Ureter (tissue), 1 donor: ENCODE measurements around the gene PFDN6. TPM values are rescaled to one million over a fixed set of nuclear protein-coding genes. Genes with fewer than 3 reads are reported as not detected.

Source experiments
- DNase-seq: peaks from one replicate; pipeline ENCODE4 v3.0.0-alpha.2; 2020; ENCODE audit warnings: low spot score
- total RNA-seq: library from RNA; stranded (reverse); gene quantifications from one replicate; pipeline ENCODE4 v1.2.4, GENCODE V29; 2023
- donor health status: DM: yes; HTN: yes; CAD: no.

PFDN6 gene
- total RNA-seq, 1 donor from 2014 or later: 49.9 TPM

GRCh38 chr6:33295621-33296369 lies 6.4 kb downstream of the PFDN6 start:
- no peak for DNase-seq

DNA sequence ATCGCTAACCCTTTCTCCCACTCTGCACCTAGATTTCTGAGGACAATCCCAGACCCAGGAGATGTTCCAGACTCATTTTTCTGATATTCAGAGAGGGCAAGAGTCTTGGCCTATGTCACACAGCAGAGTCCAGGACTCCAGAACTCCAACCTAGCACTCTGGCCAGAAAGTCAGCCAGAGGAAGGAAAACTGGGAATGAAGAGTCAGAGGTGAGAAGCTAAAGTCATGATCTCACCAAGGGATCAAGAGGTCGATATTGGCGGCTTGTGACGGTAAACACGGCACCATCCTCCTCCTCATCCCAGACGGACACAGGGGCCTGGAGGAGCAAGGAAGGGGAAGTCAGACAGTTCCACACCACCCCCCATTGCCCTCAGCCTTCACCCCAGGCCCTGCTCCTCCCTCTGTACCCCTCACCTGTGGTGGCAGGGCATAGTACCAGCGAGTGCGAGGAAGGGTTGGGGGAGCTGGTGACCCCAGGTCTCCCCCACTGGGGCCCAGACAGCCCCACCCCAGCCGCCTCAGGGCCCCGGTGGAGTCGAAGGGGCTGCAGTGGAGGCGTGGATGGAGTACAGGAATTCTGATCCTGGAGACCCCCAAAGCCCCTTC lies 7.5 kb downstream of the PFDN6 start:
- DNase-seq: no peak

DNA sequence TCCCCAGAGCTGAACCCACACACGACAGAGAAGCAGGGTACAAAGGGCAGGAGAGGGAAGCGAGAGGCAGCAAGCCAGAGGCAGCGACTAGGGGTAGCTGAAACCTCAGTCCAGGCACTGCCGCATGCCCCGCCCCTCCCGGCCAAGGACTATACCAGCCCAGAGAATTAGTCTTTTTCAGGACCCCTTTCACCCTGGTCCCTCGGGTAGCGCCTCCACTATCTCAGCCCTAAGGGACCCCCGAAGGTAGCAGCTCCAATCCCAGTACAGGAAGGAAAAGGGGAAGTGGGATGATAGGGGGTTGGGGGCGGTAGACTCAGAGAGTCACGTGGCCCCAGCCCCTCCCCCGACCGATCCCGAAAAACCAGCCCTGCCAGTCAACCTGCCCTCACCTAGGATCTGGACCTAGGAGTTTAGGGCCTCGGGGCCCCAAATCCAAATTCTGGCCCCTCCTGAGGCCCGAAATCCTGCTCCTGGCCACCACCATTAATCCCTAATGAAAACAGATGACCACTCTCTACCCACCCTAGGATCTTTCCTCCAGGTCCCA lies 8.1 kb downstream of the PFDN6 start:
- peak; percentile 87 for DNase-seq

DNA sequence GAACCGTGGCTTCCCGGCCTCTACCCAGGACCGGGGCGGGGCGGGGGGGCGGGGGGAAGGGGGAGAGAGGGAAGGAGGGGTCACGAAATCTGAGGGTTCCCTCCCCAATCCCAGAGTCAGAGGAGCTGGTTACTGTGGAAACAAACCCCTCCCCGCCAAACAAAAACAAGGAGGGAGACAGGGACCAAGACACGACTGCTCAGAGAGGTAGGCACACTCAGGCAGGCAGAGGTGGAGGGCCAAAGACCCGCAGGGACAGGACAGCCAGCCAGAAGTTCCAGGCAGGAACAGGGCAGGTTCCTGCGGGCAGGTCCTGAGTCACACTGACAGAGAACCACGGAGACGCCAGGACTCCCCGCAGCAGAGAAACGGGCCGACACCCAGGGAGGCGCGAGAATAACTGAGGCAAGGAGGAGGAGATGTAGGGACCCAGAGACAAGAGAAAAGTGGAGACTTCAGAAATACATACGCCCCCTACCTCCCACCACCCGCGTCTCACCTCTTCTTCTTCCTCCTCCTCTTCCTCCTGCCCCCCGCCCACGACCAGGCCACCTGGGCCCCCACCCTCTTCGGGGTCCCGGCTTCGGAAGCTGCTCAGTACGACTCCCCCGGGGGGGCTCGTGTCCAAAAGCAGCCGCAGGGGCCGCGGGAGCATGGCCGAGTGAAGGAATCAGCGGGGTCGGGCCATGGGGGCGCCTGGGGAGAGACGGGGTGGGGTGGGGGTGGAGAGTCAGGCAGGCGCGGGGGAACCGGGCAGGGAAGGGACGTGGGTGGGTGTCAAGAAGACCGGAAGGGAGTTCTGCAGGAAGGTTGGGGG lies 8.8 kb downstream of the PFDN6 start:
- DNase-seq: peak; percentile 83

GRCh38 chr6:33298773-33299236 lies 9.4 kb downstream of the PFDN6 start, which contains the start of gene RGL2:
Gene RGL2, minus strand, starts transcription at chr6:33298942. Its CDS starts 332 bp downstream, at chr6:33298610.
- DNase-seq: peak; percentile 89

GRCh38 chr6:33299237-33299944 lies 10.0 kb downstream of the PFDN6 start:
- DNase-seq: peak; percentile 95

DNA sequence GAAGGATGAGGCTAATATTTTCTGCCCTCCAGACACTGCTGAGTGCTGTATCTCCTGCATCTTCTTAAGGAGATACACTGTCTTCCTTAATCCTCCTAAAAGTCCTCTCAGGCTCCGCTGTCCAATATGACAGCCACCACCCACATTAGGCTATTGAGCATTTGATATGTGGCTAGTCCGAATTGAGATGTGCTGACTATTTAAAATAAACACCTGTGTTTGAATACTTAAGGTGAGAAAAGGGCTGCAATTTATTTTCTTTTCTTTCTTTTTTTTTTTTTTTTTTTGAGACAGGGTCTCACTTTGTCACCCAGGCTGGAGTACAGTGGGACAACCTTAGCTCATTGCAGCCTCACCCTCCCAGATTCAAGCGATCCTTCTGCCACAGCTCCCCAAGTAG lies 12.5 kb downstream of the PFDN6 start:
- DNase-seq: no peak

DNA sequence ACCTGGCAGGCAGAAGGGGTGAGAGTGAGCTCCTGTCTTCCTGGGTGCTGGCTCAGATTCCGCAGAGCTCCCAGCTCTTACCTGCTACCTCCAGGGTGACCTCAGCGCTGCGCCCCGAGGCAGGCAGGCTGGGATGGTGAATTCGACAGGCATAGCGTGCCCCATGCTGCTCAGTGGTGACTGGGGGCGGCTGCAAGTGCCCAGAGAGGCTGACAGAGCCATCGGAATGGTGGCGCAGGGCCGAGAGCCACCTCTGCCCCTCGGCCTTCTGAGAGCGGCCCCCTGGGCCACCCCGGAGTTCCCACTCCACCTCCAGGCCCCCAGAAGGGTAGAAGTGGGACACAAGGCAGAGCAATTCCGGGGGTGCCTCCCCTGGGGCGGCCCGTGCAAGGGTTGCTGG lies 14.8 kb downstream of the PFDN6 start:
- no peak for DNase-seq

DNA sequence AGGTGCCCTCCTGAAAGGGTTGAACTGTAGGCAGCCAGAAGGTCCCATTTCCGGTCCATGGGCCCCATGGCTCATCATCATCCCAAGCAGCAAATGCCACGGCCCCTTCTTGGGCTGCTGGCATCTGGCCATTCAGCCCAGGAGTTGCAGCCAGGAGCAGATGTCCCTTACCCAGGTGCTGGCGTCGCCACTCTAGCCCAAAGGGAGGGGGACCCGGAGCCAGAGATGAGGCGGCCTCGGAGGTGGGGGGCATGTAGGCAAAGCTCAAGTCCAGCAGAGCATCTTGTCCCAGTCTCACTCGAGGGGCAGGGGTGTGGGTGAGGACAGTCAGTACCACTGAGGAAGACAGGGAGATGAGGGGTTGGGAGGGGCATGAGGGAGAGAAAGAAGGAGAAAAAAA lies 15.7 kb downstream of the PFDN6 start:
- no peak for DNase-seq

DNA sequence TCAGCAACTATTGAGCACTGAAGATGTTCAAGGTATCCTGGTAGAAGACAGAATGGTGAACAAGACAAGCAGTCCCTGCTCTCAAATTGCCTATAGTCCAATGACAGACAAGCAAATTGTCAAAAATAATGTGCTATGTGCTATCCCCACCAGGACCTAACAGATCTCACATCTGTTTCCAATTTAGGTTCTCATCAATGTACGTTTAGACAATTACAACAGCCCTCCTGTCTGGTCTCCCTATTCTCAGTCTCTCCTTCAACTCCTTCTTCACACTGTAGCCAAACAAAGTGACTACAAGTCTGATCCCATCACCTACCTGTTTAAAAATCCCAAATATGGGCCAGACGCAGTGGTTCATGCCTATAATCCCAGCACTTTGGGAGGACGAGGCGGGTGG lies 17.0 kb downstream of the PFDN6 start:
- no peak for DNase-seq

DNA sequence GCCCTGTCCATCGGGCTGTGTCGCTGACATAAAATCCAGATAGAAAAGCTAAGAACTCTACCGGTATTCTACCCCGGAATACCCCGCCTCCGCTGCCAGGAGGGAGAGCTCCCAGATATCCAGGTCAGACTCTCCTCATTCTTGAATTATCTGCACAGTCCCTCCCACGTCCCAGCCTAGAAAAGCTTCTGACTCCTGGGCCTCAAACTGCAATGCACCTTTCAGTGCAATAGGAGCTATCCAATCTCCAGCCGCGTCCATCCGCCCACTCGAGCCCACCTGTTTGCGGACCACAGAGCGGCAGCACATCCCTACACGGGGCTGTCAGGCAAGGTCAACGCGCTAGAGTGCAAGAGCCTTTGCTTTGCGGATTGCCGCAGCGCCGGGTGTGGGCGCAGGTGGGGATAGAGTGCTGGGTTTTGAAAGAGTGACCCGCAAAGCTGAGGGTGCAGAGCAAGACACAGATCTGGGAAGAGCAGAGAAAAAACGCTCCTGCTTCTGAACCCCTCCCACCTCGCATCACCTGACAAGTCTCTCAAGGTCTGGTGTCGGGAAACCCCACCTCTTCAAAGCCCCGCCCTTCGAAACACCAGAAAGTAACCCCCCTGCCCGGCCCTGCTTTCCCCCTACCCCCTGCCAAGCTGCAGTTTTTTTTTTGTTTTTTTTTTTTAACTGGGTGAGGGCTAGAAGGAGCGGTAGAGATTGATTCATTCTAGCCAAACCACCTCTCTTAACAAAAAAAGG lies 23.1 kb downstream of the PFDN6 start:
- peak; percentile 88 for DNase-seq

- no peak for DNase-seq
These were observed 23.8 kb downstream of the PFDN6 start for GRCh38 chr6:33313105-33313708.

DNA sequence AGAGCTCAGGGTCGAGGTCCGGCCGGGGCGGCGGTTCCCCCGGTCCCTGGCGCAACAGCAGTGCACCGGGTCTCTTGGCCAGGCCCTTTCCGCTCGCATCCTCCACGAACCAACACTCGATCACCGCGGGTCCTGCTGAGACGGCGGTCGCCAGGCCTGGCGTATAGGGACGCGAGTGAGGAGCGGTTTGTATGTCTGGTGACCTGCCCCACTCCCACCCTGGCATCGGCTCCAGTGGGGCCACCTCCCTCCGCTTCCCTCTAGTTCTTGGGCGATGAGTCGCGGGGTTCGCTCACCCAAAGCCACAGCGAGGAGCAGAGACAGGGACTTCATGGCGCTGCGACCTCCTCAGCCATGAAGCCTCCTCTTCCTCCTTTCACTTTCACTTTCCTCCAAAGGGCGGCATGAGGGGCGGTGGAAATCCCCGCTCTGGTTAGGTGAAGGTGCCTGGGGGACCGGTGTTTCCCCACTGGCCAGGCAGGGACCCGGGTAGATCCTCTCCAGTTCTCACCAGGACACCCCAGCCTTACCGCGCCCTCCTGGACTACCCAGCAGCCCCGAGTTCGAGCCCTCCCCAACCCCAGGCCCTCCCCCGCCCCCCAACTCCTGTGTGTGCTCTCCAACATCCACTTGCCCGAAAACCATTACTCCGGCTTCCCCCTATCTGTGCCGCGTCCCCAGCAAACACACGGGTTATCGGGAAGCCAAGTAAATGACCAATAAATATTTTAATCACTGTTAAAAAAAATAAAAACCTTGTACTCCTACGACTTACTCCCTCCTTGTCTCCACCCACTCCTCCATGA lies 24.5 kb downstream of the PFDN6 start, which contains the start of gene TAPBP:
Gene TAPBP (minus strand): TSS at position 370 of the 806 bp plus-strand sequence. CDS start 37 bp downstream, at position 333.
- DNase-seq: peak; percentile 74

DNA sequence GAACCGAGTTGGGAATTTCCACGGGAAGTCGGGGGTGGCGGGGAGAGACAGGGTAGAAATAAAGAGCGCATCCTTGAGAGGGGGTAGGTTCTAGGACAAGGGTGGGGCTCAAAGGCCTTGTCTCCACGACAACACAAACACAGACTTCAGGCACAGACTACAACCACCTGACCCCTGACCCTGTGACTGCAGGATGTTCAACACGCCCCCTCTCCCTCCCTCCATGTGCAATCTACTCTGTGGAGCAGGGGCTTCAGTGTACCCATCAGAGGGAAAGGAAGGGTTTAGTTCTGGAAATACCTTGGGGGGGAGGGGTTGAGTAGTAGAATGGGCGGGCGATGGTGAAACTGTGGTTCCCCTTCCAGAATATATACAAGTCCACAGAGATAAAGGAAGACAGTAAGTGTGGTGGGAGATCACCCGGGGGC lies 25.1 kb downstream of the PFDN6 start:
- peak; percentile 74 for DNase-seq

- no peak for DNase-seq
These were observed 25.8 kb downstream of the PFDN6 start for GRCh38 chr6:33314943-33315792.

- DNase-seq: no peak
These were observed 26.6 kb downstream of the PFDN6 start for GRCh38 chr6:33315793-33316602.
